Superior temporal gyrus (tissue), 1 donor: ENCODE results near the gene XKR8.
A peak's percentile ranks its signal among the peaks of the same experiment; 100 is the strongest.

Experiments
- DNase-seq: peaks from one replicate; pipeline ENCODE4 v3.0.0-alpha.2; 2016; ENCODE audit errors: extremely low spot score

Gene XKR8, protein sequence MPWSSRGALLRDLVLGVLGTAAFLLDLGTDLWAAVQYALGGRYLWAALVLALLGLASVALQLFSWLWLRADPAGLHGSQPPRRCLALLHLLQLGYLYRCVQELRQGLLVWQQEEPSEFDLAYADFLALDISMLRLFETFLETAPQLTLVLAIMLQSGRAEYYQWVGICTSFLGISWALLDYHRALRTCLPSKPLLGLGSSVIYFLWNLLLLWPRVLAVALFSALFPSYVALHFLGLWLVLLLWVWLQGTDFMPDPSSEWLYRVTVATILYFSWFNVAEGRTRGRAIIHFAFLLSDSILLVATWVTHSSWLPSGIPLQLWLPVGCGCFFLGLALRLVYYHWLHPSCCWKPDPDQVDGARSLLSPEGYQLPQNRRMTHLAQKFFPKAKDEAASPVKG

DNA sequence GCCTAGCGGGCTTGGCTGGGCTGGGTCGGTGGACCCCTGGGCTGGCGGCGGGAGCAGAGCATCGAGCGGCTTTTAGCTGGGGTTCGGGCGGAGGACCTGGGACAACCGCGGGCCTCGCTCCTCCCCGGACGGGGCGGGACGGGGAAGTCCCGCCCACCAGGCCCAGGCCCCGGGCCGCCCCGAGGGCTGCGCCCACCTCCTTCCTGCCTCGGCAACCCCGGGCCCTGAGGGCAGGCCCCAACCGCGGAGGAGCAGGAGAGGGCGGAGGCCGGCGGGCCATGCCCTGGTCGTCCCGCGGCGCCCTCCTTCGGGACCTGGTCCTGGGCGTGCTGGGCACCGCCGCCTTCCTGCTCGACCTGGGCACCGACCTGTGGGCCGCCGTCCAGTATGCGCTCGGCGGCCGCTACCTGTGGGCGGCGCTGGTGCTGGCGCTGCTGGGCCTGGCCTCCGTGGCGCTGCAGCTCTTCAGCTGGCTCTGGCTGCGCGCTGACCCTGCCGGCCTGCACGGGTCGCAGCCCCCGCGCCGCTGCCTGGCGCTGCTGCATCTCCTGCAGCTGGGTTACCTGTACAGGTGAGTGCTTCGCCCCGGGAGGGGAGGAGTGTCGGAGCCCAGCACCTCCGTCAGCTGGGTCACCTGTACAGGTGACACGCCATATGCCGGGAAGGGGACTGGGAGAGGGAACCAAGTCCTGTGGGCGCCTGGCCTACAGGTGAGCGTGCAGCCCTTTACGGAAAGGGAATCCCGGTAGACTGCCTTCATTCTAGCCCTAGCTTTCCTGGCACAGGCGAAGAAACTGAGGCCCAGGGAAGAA is at the start of gene XKR8:
XKR8 (plus strand) TSS at position 182 of the 812 bp plus-strand sequence; CDS start at position 279, 97 bp downstream.
- DNase-seq, result peak; percentile 63

DNA sequence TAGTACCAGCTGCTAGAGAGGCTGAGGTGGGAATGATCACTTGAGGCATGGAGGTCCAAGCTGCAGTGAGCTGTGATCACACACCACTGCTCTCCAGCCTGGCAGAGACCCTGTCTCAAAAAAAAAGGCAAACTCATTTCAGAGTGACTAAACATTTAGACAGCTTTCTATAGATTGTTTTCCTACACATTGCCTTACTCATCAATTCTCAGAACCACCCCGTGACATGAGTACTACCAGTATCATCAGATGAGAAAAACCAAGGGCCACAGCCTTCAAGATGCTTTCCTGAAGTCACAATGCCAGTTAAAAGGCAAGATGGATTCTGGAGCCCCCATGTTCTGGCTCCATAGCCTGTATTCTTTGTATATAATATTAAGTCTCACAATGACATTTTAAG is 47.3 kb upstream of the XKR8 start:
- DNase-seq, result no peak

DNA sequence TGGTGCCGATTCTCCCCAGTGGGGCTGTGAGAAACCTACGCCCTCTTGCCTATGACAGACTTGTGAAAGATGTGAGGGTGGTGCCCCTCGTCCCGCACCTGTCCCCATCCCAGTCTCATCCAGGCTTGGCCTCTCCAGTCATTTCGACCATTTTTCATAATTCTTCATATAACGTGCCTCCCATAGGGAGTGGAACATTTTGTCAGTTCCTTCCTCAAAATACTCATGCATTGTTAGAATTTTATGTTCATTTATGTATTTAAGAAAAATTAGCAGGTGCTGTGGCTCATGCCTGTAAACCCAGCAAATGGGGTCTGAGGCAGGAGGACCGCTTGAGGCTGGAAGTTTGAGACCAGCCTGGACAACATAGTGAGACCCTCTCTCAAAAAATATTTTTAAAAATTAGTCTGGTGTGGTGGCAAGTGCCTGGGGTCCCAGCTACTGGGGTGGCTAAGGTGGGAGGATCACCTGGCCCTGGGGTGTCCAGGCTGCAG is 44.6 kb upstream of the XKR8 start:
- DNase-seq, result no peak

DNA sequence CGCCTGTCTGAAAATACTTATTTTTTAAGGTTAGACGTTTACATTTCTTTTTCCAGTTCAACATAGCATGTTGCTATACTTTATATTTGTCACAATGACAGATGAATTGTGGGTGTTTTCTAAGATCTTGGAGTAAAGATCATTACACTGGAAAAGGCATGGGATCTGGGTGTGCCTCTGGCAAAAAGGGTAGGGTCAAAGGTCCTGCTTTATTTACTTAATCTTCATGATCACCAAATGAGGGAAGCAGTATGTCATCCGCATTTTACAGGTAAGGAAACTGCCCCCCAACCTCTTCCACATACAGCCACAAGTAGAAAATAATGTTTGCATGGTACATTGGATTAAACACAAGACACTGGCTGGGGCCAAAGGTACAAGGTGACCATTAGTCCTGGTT is 37.5 kb upstream of the XKR8 start:
- no peak for DNase-seq

DNA sequence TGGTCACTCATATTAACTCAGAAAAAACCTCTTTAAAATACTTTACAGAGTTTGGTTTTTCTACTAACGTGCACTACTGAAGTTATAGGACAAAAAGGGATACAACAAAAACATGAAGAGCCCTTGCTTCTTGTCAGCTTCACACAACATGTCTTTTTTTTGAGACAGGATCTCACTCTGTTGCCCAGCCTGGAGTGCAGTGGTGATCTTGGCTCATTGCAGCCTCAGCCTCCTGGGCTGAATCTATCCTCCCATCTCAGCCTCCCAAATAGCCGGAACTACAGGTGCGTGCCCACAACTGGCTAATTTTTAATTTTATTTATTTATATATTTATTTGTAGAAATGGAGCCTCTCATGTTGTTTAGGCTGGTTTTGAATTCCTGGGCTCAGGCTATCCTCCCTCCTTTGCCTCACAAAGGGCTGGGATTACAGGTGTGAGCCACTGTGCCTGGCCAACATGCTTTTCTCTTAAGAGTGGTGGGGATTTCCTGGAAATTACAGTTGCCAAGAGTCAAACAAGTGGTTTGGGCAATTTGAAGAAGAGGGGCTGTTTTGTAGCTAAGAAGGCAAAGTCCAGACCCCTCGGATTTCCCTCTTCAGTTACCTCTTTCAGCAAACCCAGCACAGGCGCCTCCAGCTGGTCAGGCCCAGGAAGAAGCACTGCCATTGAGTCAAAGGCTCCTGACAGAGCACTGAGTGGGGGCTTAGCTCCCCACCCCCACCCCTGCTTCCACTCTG is 31.4 kb upstream of the XKR8 start:
- DNase-seq, result no peak

DNA sequence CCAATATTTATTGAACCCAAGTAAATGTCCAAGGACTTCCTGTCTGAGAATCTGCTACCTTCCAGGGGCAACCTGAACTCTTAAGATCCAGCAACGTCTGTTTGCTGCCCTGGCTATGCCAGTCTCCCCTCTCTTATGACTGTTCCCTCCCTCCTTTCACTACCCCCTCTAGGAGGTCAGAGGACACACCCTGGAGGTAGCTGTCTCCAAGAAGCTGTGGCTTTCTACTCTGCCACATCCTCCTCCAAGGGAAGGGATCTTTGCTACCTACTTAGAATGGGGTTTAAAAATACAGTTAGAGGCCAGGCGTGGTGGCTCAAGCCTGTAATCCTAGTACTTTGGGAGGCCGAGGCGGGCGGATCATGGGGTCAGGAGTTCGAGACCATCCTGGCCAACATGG is 28.6 kb upstream of the XKR8 start:
- DNase-seq, result no peak

DNA sequence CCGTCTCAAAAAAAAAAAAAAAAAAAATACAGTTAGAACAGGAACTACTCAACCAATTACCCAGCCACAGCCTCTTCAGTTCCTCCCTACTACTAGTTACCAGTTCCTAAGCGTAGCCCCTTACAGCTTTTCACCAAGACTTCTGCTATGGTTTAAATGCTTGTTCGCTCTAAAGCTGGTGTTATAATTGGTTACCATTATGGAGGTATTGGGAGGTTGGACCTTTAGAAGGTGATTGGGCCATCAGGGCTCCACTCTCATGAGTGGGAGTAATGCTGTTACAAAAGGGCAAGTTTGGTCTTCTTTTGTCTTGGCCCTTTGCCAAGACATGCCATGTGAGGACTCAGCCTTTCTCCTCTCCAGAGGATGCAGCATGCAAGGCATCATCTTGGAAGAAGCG is 28.0 kb upstream of the XKR8 start:
- DNase-seq, result no peak

DNA sequence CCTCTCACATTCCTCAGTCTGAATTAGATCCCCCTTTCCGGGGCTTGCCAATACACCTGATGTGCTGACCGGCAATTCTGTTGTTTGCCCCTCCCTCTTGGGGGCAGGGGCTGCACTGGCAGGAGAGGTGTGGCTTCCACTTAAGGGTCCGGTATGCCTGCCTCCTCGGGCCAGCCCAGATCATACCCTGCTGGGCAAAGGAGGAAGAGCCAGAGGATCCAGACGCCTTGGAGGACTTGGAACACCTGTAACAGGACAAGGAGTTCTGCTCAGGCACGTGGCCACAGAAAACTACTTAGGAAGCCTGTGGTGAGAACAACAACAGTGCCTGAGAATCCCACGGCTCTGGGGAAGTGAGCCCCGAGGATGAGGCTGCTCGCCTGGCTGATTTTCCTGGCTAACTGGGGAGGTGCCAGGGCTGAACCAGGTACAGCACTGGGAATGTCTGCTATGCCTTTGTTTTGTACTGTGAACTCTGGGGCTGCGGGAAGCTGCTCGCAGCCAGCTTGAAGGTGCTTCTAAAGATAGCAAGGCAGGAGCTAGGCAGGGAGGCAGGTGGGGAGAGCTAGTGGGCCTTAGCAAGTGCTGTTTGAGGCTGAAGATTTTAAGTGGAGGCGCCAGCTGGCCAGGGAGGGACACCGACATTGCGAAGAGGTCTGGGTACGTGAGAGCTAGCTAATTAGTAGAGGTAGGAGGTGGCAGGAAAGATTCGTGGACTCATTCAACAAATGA is 24.8 kb upstream of the XKR8 start, which contains the start of gene SMPDL3B:
SMPDL3B (plus strand) TSS at position 183 of the 732 bp plus-strand sequence; CDS start at position 367, 184 bp downstream.
- no peak for DNase-seq

DNA sequence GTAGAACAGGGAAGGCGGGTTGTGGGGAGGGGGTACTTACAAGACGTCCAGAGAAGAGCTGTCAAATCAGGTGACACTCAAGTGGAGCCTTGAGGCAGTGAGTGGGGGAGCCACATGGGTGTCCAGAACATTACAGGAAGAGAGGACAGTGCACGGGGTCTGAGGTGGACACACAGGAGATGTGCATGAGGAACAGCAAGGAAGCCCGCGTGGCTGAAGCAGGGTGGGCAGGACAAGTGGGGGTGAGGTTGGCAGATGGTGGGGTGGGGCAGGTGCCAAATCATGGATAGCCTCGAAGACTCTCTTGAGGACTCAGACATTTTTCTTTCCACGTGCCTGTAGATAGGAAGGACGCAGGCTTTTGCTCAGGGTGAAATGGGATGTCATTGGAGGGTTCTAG is 24.1 kb upstream of the XKR8 start:
- DNase-seq, result no peak

DNA sequence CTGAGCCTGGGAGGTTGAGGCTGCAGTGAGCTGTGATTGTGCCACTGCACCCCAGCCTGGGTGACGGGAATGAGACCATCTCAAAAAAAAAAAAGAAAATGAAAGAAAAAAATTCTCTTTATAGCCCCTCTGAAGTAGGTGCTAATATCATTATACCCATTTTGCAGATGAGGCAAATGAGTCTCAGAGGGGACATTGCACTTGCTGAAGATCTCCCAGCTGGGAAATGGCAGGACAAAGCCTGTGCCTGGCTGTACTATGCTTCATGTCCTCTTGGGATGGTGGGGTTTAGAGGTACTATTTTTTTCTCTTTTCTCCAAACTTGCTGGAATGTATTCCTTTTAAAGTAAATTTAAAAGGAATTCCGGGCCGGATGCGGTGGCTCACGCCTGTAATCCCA is 23.4 kb upstream of the XKR8 start:
- no peak for DNase-seq

DNA sequence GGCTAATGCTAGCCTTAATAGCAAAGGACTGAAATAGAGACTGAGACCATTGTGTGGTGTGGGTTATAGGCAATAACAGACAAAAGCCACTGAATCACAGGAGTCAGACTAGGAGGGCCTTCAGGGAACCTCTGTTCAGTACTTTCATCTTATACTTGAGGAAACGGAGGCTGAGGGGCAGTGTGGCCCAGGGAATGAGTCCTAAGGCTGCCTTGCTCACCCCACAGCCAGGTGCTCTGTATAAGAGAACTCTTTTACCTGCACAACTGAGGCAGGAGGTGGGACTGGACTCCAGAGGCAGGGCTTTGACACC is 22.3 kb upstream of the XKR8 start:
- no peak for DNase-seq

DNA sequence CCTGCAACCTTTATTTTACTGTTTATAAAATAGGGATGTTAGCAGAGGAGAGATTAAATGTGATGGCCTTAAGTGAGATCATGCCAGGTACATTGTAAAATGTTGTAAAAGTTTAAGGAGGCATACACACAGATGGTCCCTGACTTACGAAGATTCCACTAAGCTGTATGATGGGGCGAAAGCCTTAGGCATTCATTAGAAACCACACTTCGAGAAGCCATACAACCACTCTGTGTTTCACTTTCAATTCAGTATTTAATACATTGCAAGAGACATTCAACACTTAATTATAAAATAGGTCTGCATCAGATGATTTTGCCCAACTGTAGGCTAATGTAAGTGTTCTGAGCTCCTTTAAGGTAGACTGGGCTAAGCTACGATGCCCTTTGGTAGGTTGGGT is 21.3 kb upstream of the XKR8 start:
- no peak for DNase-seq

DNA sequence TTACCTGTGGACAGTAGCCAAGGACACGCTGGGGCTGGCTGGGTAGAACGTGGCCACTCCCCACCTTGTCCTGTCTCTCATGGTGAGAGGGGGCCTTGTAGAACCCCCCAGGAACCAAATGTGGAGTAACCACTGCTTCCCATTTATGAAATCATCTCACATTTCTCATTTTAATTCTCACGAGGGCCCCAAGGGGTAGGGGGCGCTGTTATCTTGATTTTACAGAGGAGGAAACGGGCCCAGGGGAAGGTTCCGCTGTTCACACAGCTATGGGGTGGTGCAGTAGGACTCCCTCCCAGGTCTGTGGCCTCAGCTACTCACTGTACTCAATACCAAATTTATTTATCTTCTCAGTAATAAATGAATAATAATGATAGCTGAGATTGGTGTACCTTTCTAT is 19.5 kb upstream of the XKR8 start:
- no peak for DNase-seq

DNA sequence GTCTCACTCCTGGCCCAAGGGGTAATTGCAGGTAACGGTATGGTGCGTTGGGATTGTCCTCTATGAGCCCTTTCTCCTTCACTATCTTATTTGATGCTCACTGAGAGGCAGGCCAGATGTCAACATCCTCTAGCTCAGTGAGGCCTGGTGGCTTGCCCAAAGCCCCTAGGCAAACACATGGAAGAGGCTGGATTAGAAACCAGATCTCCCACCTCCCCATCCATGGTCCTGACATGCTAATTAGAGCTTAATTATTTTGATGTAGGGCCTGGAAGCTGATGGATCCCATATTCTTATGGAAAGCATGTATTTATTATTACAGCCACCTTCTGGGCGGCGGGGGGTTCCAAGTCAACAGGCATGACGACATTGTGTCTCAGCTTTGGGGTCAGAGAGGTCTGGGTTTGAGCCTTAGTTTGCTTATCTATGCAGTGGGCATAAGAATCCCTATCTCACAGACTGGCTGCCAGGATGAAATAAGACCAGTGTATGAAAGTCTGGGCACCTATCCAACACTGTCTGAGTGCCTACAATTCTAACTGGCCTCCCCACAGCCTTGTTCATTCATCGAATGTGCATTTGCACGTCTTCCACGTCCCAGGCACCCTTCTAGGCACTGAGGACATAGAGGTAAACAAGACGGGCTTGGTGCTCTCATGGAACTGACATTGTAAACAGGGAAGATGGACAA is 18.8 kb upstream of the XKR8 start:
- no peak for DNase-seq

DNA sequence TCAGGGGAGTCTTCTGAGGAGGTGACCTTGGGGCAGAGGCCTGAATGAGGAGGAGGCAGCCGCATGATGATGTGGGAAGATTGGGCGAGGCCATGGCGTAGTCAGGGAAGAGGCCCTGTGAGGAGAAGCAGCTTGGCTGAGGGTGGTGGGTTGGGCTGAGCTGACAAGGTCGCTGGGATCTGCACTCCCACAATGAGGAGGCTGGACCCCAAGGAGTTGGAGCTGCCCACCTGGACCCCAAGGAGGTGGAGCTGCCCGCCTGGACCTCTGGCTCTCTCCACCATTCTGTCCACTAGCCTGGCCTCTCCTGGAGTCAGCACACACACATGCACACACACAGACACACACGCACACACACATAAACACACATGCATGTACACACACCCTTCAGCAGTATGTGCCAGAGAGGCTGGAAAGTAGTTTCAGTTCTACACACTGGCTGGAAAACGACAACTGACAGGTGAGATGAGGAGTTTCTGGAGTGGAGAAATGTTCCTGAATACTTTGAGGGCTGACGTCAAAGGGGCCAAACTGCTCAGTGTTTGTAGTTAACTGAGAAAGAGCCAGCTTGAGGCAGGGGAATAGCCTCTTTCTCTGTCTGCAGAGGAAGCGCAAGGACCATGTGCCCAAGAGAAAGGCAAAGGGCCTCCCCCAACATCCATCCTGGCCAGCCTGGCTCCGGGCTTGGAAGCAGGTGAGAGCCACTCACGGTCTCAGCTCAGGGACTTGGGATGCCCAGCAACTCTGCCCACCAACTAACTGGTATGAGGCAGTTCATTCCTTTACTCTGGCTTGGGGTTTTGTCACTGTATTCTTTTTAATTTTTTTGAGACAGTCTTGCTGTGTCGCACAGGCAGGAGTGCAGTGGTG is 17.9 kb upstream of the XKR8 start:
- no peak for DNase-seq

DNA sequence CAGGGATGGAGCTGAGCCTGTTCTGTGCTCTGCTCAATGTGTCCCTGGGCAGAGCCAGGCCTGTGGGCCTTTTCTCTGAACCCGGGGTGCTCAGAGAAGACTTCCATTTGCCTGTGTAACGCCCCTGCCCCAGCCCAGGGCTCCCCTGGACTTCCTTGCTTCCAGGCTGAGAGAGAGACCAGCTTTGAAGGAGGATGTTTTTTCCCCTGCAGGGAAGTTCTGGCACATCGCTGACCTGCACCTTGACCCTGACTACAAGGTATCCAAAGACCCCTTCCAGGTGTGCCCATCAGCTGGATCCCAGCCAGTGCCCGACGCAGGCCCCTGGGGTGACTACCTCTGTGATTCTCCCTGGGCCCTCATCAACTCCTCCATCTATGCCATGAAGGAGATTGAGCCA is 14.8 kb upstream of the XKR8 start:
- no peak for DNase-seq

DNA sequence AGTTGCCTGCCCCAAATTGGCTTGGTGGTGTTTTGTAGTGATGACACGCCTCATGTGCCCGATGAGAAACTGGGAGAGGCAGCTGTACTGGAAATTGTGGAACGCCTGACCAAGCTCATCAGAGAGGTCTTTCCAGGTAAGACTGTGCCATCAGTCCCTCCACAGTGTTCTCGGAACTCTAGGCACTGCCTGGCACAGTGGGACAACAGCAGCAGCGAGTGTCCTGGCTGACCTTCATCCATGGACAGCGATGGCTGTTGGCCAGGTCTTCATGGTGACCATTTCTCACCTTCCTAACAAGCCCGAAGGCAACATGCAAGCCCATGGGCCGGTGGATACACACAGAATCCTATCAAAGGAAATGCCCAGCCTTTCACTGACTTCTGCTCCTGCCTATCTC is 10.7 kb upstream of the XKR8 start:
- no peak for DNase-seq

DNA sequence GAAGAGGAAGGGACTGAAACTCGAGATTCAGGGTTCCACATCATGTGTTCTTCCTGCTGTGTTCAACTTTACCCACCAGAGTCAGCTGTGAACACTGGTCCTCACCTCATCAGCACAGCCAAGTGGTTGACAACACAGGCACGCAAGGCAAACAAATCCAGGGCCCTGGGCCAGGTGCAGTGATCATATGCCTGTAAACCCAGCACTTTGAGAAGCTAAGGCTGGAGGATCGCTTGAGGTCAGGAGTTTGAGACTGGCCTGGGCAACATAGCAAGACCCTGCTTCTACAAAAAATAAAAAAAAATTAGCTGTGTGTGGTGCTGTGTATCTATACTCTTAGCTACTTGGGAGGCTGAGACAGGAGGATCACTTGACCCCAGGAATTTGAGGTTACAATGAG is 8.4 kb upstream of the XKR8 start:
- DNase-seq, result no peak

DNA sequence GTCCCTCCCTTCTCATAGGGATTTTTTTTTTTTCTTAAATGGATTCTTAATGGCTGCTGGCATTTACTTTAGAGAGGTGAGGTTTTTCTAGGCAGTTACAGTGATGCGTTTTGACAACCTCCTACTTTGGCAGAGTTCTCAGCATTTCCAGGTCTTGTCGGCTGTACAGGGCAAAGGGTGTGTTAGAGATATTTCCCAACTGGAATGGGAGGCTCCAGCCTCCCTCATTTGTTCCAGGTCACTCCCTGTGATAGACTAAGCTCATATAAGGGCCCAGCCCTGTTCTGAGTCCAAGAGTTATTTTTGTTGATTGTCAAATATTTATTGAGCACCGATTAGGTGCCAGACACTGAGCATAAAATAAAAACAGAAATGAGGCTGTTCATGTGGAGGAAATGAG is 7.6 kb upstream of the XKR8 start:
- DNase-seq, result no peak

DNA sequence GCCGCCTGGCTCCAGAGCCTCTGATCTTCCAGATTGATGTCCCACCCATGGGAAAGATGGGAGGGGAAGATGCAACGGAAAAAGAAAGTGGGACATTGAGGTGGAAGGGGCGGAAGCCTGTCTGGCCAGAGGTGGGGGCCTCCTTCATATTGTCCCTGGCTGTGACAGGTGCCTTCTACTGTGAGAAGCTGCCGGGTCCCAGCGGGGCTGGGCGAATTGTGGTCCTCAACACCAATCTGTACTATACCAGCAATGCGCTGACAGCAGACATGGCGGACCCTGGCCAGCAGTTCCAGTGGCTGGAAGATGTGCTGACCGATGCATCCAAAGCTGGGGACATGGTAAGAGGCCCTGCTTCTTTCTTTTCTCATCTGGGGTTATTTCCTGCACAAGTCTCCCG is 5.6 kb upstream of the XKR8 start:
- no peak for DNase-seq
